Activated naive CD8-positive, alpha-beta T cell treated with anti-CD3 and anti-CD28 coated beads for 36 hours (primary cell): ENCODE results near the gene ZDHHC1. TPM values are rescaled to one million over a fixed set of nuclear protein-coding genes. Genes with fewer than 3 reads are reported as not detected.

Source experiments
- DNase-seq: peaks from one replicate; pipeline ENCODE4 v3.0.0; 2021
- H3K27ac Mint-ChIP-seq: one replicate; pipeline ENCODE4 v1.8.0; 2022; ENCODE audit warnings: mild to moderate bottlenecking, moderate library complexity, mixed read lengths
- H3K27me3 Mint-ChIP-seq: one replicate; pipeline ENCODE4 v1.8.0; 2022; ENCODE audit warnings: mild to moderate bottlenecking, mixed read lengths
- H3K36me3 Mint-ChIP-seq: one replicate; pipeline ENCODE4 v1.8.0; 2021; ENCODE audit warnings: mild to moderate bottlenecking, mixed read lengths
- H3K4me1 Mint-ChIP-seq: one replicate; pipeline ENCODE4 v1.8.0; 2021; ENCODE audit warnings: mixed read lengths
- H3K4me3 Mint-ChIP-seq: one replicate; pipeline ENCODE4 v1.8.0; 2022; ENCODE audit warnings: mild to moderate bottlenecking, moderate library complexity, mixed read lengths
- H3K9me3 Mint-ChIP-seq: one replicate; pipeline ENCODE4 v1.8.0; 2022; ENCODE audit warnings: mixed read lengths
- total RNA-seq, 2 experiments: library from RNA; stranded (reverse); gene quantifications; one replicate each; pipeline ENCODE4 v1.2.3, GENCODE V29; 2021

Gene ZDHHC1
- total RNA-seq, 2 experiments from 2014 or later: 0.76 to 1.2 TPM

DNA sequence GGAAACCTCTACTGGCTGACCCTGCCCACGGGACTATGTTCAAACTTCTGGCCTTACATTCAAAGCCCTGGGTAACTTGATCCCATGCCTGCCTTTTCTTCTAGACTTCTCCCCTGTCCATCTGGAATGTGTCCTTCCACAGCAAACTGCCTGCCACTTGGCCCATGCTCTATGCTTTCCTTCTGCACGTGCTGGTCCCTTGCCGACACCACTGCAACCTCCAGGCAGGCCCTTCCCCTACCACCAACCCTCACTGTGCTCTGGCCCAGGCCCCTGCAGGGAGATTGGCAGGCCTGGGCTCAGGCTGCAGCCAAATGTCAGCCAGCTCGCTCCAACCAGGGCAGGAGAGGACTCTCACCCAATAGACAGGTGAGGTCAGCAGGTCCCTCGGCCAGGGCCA lies 25.6 kb upstream of the ZDHHC1 start:
- peaks cover 6% of the 10 kb centered on the region for H3K36me3 Mint-ChIP-seq
- no peaks in the 10 kb centered on the region for H3K27me3 Mint-ChIP-seq
- H3K27ac Mint-ChIP-seq: no peak overlapping the region
- H3K4me3 Mint-ChIP-seq: no peak overlapping the region
- DNase-seq: no peak
- peaks cover 5% of the 10 kb centered on the region for H3K4me1 Mint-ChIP-seq
- H3K9me3 Mint-ChIP-seq: no peaks in the 10 kb centered on the region

DNA sequence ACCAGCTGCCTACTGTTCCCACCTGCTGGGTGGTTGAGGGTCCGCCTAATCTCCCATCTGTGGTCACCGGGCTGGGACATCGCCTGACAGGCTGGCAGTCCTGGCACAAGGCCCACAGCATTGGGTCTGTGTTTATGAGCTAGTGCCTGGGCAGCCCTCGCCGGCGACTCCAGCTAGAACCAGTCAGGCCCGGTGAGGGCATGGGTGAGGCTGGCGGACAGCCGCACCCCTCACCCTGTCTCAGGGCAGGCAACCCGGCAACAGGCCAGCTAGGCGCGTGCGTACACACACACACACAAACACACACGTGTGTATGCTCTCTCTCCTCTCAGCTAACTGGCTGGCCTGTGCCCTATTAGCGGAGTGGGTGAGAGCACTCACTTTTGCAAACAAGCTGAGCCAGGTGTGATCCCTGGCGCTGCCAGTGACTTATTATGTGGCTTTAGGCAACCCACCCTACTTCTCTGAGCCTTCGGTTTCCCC lies 25.0 kb upstream of the ZDHHC1 start:
- Mint-ChIP-seq H3K9me3 (no peaks in the 10 kb centered on the region), H3K27me3 (no peaks in the 10 kb centered on the region), H3K4me1 (peaks cover 5% of the 10 kb centered on the region), H3K27ac (no peak overlapping the region), H3K4me3 (no peak overlapping the region), H3K36me3 (peaks cover 6% of the 10 kb centered on the region)
- DNase-seq: no peak

DNA sequence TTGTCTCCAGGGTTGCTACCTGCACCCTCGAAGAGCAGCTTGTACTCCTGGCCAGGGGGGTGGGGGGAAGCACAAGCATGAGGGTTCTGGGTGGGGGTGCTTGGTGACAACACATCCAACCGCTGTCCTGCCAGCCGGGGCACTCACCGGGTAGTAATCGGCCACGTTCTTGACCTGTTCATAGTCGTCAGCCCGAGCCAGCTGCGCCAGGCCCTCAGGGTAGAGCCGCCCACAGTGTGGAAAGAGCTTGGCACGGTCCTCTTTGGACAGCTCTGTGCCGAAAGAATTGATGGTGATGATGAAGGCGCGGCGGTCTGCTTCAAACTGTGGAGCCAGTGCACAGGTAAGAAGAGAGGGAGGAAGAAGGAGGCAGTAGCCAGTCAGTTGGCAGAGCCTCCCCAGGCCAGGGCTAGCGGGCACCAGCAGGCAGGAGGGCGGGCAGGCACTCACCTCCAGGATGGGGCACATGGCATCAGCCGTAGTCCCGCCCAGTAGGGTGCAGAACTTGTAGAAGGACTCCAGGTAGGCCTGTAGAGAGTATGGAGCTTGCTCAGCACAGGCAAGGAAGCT lies 22.6 kb upstream of the ZDHHC1 start:
- Mint-ChIP-seq H3K27ac (no peak overlapping the region), H3K9me3 (no peaks in the 10 kb centered on the region), H3K27me3 (no peaks in the 10 kb centered on the region), H3K4me1 (peaks cover 5% of the 10 kb centered on the region), H3K36me3 (peaks cover 6% of the 10 kb centered on the region), H3K4me3 (no peak overlapping the region)
- no peak for DNase-seq

DNA sequence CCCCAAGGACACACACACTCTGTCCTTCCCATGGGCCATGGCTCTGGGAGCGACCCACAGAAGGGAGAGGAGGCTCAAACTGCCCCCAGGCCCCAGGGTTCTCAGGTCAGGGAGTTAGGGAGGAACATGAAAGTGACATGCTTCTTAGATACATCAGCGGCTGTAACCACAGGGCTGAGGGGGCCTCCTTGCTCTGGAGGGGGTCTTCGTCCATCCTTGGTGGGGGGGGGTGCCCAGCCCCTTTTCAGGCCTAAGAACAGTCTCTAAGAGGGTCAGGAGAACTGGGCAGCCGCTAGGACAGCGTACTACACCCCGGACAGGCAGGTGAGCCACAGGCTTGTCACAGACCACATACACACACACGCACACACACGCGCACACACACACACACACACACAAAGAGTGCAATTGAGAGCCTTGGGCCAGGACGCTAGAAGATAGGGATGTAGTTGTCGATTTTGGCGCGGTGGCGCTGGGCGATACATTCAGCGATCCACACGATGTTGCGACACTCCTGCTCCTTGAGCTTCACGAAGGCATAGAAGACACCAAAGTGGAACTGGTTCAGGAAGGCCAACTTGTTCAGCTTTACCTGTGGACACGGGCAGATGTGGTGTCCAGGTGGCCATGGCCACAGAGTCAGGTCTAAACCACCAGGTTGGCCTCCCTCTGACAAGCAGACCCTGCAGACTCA lies 22.0 kb upstream of the ZDHHC1 start:
- no peak for DNase-seq
- no peak overlapping the region for H3K4me3 Mint-ChIP-seq
- H3K4me1 Mint-ChIP-seq: peaks cover 5% of the 10 kb centered on the region
- no peaks in the 10 kb centered on the region for H3K27me3 Mint-ChIP-seq
- H3K9me3 Mint-ChIP-seq: no peaks in the 10 kb centered on the region
- H3K36me3 Mint-ChIP-seq: peaks cover 6% of the 10 kb centered on the region
- H3K27ac Mint-ChIP-seq: no peak overlapping the region

- DNase-seq: no peak
- Mint-ChIP-seq H3K4me1 (peaks cover 5% of the 10 kb centered on the region), H3K27me3 (peaks cover 2% of the 10 kb centered on the region), H3K36me3 (peaks cover 6% of the 10 kb centered on the region), H3K9me3 (no peaks in the 10 kb centered on the region), H3K4me3 (no peak overlapping the region), H3K27ac (no peak overlapping the region)
These were observed 21.2 kb upstream of the ZDHHC1 start for GRCh38 chr16:67437513-67437912.

DNA sequence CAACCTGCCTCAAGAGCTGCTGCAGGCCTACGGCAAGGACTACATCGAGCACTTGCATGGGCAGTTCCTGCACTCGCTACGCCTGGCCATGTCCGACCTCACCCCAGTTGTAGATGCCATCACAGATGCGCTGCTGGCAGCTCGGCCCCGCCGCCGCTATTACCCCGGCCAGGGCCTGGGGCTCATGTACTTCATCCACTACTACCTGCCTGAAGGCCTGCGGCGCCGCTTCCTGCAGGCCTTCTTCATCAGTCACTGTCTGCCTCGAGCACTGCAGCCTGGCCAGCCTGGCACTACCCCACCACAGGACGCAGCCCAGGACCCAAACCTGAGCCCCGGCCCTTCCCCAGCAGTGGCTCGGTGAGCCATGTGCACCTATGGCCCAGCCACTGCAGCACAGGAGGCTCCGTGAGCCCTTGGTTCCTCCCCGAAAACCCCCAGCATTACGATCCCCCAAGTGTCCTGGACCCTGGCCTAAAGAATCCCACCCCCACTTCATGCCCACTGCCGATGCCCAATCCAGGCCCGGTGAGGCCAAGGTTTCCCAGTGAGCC lies 20.4 kb upstream of the ZDHHC1 start:
- Mint-ChIP-seq H3K4me3 (no peak overlapping the region), H3K36me3 (peaks cover 6% of the 10 kb centered on the region), H3K27me3 (peaks cover 9% of the 10 kb centered on the region), H3K27ac (no peak overlapping the region), H3K9me3 (no peaks in the 10 kb centered on the region), H3K4me1 (peaks cover 8% of the 10 kb centered on the region)
- DNase-seq: no peak

GRCh38 chr16:67435758-67436164 lies 19.5 kb upstream of the ZDHHC1 start:
- Mint-ChIP-seq H3K4me3 (no peak overlapping the region), H3K36me3 (peaks cover 6% of the 10 kb centered on the region), H3K27ac (no peak overlapping the region), H3K9me3 (no peaks in the 10 kb centered on the region), H3K4me1 (peaks cover 11% of the 10 kb centered on the region), H3K27me3 (peaks cover 13% of the 10 kb centered on the region)
- DNase-seq: no peak

DNA sequence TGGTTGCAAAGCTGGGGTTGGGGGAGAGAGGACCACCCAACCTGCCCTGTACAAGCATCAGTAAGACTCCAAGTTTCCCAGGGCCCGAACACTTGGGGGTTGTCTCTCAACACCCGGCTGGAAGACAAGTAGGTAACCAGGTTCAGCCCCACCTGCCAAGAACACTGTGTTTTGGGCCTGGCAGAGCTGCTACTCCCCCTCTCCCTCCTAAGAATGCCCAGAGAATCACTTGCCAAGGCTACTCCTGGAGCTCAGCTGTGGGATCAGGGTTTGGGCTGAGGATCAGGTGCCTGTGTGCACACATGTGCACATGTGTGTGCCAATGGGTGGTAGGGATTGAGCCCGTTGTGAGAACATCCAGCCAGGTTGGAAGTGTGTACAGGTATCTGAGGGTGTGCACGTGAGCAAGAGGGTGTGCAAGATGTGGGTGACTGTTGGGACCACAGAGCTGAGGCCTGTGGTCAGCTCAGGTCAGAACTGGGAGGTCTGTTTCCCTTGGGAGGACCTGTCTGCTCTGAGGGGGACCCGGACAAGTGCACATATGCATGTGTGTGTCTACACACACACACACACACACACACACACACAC lies 16.9 kb upstream of the ZDHHC1 start:
- peaks cover 32% of the 10 kb centered on the region for H3K27me3 Mint-ChIP-seq
- H3K4me1 Mint-ChIP-seq: peaks cover 15% of the 10 kb centered on the region
- peaks cover 2% of the 10 kb centered on the region for H3K36me3 Mint-ChIP-seq
- DNase-seq: no peak
- no peak overlapping the region for H3K27ac Mint-ChIP-seq
- no peaks in the 10 kb centered on the region for H3K9me3 Mint-ChIP-seq
- no peak overlapping the region for H3K4me3 Mint-ChIP-seq

- no peak overlapping the region for H3K27ac Mint-ChIP-seq
- H3K4me1 Mint-ChIP-seq: peaks cover 10% of the 10 kb centered on the region
- peaks cover 2% of the 10 kb centered on the region for H3K36me3 Mint-ChIP-seq
- H3K27me3 Mint-ChIP-seq: peaks cover 32% of the 10 kb centered on the region
- no peaks in the 10 kb centered on the region for H3K9me3 Mint-ChIP-seq
- DNase-seq: no peak
- no peak overlapping the region for H3K4me3 Mint-ChIP-seq
These were observed 16.2 kb upstream of the ZDHHC1 start for GRCh38 chr16:67432506-67432890.

GRCh38 chr16:67431775-67432505 lies 15.7 kb upstream of the ZDHHC1 start:
- no peaks in the 10 kb centered on the region for H3K9me3 Mint-ChIP-seq
- peaks cover 35% of the 10 kb centered on the region for H3K27me3 Mint-ChIP-seq
- no peak overlapping the region for H3K27ac Mint-ChIP-seq
- no peak for DNase-seq
- H3K36me3 Mint-ChIP-seq: peaks cover under 1% of the 10 kb centered on the region
- H3K4me3 Mint-ChIP-seq: peak overlapping the region; percentile 48
- peaks cover 10% of the 10 kb centered on the region for H3K4me1 Mint-ChIP-seq

GRCh38 chr16:67430977-67431774 lies 14.9 kb upstream of the ZDHHC1 start, which contains the start of gene HSD11B2:
Gene HSD11B2, plus strand, starts transcription at chr16:67431121. Its CDS starts 128 bp downstream, at chr16:67431249.
- DNase-seq: peak; percentile 42
- Mint-ChIP-seq H3K4me3 (peak within 1 kb of the TSS; percentile 80), H3K9me3 (no peaks in the 10 kb centered on the region), H3K27me3 (peaks cover 41% of the 10 kb centered on the region), H3K27ac (peak within 1 kb of the TSS; percentile 65), H3K36me3 (no peaks in the 10 kb centered on the region), H3K4me1 (peaks cover 10% of the 10 kb centered on the region)

DNA sequence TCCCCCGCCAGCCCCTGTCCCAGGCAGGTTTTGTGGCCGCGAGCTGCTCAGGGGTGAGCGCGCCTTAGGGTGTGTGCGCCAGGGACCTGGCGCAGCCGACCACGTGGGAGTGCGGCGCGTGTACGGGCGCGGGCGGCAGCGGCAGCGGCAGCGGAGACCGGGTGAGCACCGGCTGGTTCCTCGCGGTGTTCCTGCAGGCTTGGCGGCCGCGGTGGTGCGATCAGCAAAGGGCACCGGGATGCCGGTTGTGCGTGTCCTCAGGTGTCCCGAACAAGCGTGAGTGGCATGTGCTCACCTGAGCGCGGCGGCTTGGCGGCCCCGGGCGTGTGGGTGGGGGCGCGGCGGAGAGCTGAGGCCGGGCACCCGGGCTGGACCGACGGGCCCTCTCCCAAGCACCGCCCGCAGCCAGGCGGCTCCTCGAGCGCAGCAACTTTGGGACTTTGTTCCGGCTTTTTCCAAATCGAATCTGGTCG lies 14.3 kb upstream of the ZDHHC1 start:
- peaks cover 41% of the 10 kb centered on the region for H3K27me3 Mint-ChIP-seq
- H3K27ac Mint-ChIP-seq: peak overlapping the region; percentile 65
- DNase-seq: peak; percentile 47
- H3K4me3 Mint-ChIP-seq: peak overlapping the region; percentile 80
- H3K9me3 Mint-ChIP-seq: no peaks in the 10 kb centered on the region
- peaks cover 10% of the 10 kb centered on the region for H3K4me1 Mint-ChIP-seq
- H3K36me3 Mint-ChIP-seq: no peaks in the 10 kb centered on the region

- H3K4me3 Mint-ChIP-seq: peak overlapping the region; percentile 80
- H3K4me1 Mint-ChIP-seq: peaks cover 10% of the 10 kb centered on the region
- H3K27me3 Mint-ChIP-seq: peaks cover 45% of the 10 kb centered on the region
- no peak for DNase-seq
- H3K36me3 Mint-ChIP-seq: no peaks in the 10 kb centered on the region
- H3K9me3 Mint-ChIP-seq: no peaks in the 10 kb centered on the region
- H3K27ac Mint-ChIP-seq: peak overlapping the region; percentile 65
These were observed 13.7 kb upstream of the ZDHHC1 start for GRCh38 chr16:67429799-67430503.
